Measurements from ENCODE around the gene AKAP5.

DNA sequence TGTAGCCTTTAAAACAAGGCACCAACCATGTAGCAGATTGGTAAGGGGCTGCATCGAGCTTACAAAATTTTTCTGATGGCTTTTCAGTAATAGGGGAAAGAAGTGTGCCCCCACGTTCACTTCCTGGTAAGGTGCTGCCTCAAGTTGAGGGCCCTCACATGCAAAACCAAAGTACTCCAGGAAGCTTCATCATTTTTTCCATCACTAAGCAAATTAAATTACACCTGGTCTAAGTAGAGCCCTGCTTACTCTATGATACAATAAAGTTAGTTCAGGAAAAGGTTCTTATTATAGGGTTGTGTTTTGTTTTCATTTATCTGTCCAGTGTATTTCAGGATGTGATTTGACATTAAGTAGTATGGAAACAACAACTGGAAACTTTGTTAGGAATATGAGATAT, 15.0 kb upstream of the AKAP5 start:
- TF ChIP-seq TCF12 (IDR thresholded peaks at IDR 0.05), result no peak
- TF ChIP-seq, protein P1, sequence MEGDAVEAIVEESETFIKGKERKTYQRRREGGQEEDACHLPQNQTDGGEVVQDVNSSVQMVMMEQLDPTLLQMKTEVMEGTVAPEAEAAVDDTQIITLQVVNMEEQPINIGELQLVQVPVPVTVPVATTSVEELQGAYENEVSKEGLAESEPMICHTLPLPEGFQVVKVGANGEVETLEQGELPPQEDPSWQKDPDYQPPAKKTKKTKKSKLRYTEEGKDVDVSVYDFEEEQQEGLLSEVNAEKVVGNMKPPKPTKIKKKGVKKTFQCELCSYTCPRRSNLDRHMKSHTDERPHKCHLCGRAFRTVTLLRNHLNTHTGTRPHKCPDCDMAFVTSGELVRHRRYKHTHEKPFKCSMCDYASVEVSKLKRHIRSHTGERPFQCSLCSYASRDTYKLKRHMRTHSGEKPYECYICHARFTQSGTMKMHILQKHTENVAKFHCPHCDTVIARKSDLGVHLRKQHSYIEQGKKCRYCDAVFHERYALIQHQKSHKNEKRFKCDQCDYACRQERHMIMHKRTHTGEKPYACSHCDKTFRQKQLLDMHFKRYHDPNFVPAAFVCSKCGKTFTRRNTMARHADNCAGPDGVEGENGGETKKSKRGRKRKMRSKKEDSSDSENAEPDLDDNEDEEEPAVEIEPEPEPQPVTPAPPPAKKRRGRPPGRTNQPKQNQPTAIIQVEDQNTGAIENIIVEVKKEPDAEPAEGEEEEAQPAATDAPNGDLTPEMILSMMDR (IDR thresholded peaks at IDR 0.05), result no peak
- no peak for TF ChIP-seq JUND (IDR thresholded peaks at IDR 0.05)
- TF ChIP-seq, protein P2, sequence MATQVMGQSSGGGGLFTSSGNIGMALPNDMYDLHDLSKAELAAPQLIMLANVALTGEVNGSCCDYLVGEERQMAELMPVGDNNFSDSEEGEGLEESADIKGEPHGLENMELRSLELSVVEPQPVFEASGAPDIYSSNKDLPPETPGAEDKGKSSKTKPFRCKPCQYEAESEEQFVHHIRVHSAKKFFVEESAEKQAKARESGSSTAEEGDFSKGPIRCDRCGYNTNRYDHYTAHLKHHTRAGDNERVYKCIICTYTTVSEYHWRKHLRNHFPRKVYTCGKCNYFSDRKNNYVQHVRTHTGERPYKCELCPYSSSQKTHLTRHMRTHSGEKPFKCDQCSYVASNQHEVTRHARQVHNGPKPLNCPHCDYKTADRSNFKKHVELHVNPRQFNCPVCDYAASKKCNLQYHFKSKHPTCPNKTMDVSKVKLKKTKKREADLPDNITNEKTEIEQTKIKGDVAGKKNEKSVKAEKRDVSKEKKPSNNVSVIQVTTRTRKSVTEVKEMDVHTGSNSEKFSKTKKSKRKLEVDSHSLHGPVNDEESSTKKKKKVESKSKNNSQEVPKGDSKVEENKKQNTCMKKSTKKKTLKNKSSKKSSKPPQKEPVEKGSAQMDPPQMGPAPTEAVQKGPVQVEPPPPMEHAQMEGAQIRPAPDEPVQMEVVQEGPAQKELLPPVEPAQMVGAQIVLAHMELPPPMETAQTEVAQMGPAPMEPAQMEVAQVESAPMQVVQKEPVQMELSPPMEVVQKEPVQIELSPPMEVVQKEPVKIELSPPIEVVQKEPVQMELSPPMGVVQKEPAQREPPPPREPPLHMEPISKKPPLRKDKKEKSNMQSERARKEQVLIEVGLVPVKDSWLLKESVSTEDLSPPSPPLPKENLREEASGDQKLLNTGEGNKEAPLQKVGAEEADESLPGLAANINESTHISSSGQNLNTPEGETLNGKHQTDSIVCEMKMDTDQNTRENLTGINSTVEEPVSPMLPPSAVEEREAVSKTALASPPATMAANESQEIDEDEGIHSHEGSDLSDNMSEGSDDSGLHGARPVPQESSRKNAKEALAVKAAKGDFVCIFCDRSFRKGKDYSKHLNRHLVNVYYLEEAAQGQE (IDR thresholded peaks at IDR 0.05; ENCODE audit: low read depth, low read length), result no peak
- no peak for TF ChIP-seq NFIC (IDR thresholded peaks at IDR 0.05; ENCODE audit: borderline replicate concordance)
- TF ChIP-seq EP300 (IDR thresholded peaks at IDR 0.05; ENCODE audit: borderline replicate concordance in 1 of 2, low read depth in 1 of 2, low read length in 1 of 2), result no peak
